ENCODE results near the gene EHD4. TPM values are rescaled to one million over a fixed set of nuclear protein-coding genes. Genes with fewer than 3 reads are reported as not detected.
A peak's percentile ranks its signal among the peaks of the same experiment; 100 is the strongest.

EHD4 gene
- total RNA-seq, 1 donor from 2014 or later: 17.2 TPM

- Mint-ChIP-seq H3K9me3 (ENCODE audit: low read depth) (no peaks in the 10 kb centered on the region), H3K4me3 (ENCODE audit: low read depth) (no peak overlapping the region), H3K27me3 (no peaks in the 10 kb centered on the region), H3K27ac (no peak overlapping the region), H3K36me3 (ENCODE audit: insufficient read depth) (no peaks in the 10 kb centered on the region), H3K4me1 (ENCODE audit: low read depth) (peaks cover 19% of the 10 kb centered on the region)
- TF ChIP-seq, protein P1, sequence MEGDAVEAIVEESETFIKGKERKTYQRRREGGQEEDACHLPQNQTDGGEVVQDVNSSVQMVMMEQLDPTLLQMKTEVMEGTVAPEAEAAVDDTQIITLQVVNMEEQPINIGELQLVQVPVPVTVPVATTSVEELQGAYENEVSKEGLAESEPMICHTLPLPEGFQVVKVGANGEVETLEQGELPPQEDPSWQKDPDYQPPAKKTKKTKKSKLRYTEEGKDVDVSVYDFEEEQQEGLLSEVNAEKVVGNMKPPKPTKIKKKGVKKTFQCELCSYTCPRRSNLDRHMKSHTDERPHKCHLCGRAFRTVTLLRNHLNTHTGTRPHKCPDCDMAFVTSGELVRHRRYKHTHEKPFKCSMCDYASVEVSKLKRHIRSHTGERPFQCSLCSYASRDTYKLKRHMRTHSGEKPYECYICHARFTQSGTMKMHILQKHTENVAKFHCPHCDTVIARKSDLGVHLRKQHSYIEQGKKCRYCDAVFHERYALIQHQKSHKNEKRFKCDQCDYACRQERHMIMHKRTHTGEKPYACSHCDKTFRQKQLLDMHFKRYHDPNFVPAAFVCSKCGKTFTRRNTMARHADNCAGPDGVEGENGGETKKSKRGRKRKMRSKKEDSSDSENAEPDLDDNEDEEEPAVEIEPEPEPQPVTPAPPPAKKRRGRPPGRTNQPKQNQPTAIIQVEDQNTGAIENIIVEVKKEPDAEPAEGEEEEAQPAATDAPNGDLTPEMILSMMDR (IDR thresholded peaks at IDR 0.05; ENCODE audit: unreplicated experiment): no peak
- no peak for DNase-seq (ENCODE audit: low spot score, unreplicated experiment)
Observed at GRCh38 chr15:41968701-41969100, 3.7 kb downstream of the EHD4 start.

- no peak for DNase-seq (ENCODE audit: low spot score, unreplicated experiment)
- Mint-ChIP-seq H3K36me3 (ENCODE audit: insufficient read depth) (peaks cover 2% of the 10 kb centered on the region), H3K4me3 (ENCODE audit: low read depth) (no peak overlapping the region), H3K27me3 (no peaks in the 10 kb centered on the region), H3K9me3 (ENCODE audit: low read depth) (no peaks in the 10 kb centered on the region), H3K27ac (peak overlapping the region; percentile 66), H3K4me1 (ENCODE audit: low read depth) (peaks cover 17% of the 10 kb centered on the region)
- TF ChIP-seq, protein P1 (IDR thresholded peaks at IDR 0.05; ENCODE audit: unreplicated experiment): no peak
Observed at GRCh38 chr15:41967506-41968206, 4.7 kb downstream of the EHD4 start.

- DNase-seq (ENCODE audit: low spot score, unreplicated experiment): no peak
- Mint-ChIP-seq H3K4me1 (ENCODE audit: low read depth) (peaks cover 15% of the 10 kb centered on the region), H3K4me3 (ENCODE audit: low read depth) (no peak overlapping the region), H3K27me3 (no peaks in the 10 kb centered on the region), H3K36me3 (ENCODE audit: insufficient read depth) (peaks cover 6% of the 10 kb centered on the region), H3K27ac (peak overlapping the region; percentile 74), H3K9me3 (ENCODE audit: low read depth) (peaks cover 3% of the 10 kb centered on the region)
- TF ChIP-seq, protein P1 (IDR thresholded peaks at IDR 0.05; ENCODE audit: unreplicated experiment): no peak
Observed at GRCh38 chr15:41966920-41967465, 5.4 kb downstream of the EHD4 start.

DNA sequence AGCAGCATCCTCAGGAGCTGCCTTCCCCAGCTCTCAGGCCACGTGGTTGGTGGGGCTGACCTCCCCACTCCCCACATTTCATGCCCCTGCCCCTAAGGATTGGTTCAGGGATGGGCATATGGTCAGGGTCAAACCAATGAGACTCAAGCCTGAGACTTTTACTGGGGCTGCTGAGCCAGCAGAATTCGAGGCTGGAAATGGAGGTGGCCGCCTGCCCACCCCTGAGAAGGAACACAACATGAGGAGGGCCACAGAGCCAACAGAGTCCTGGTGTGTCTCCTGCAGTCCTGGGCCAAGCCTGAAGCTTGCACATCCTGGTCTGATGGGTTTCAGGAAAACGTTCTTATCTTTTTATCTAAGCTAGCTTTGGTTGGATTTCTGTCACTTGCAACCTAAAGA is 5.9 kb downstream of the EHD4 start:
- Mint-ChIP-seq H3K9me3 (ENCODE audit: low read depth) (peaks cover 6% of the 10 kb centered on the region), H3K27me3 (no peaks in the 10 kb centered on the region), H3K27ac (no peak overlapping the region), H3K36me3 (ENCODE audit: insufficient read depth) (peaks cover 9% of the 10 kb centered on the region), H3K4me1 (ENCODE audit: low read depth) (peaks cover 15% of the 10 kb centered on the region), H3K4me3 (ENCODE audit: low read depth) (no peak overlapping the region)
- DNase-seq (ENCODE audit: low spot score, unreplicated experiment): no peak
- TF ChIP-seq, protein P1 (IDR thresholded peaks at IDR 0.05; ENCODE audit: unreplicated experiment): no peak

- DNase-seq (ENCODE audit: low spot score, unreplicated experiment): no peak
- TF ChIP-seq, protein P1 (IDR thresholded peaks at IDR 0.05; ENCODE audit: unreplicated experiment): no peak
- H3K9me3 Mint-ChIP-seq (ENCODE audit: low read depth): peaks cover 9% of the 10 kb centered on the region
- peaks cover 13% of the 10 kb centered on the region for H3K4me1 Mint-ChIP-seq (ENCODE audit: low read depth)
- no peaks in the 10 kb centered on the region for H3K27me3 Mint-ChIP-seq
- H3K4me3 Mint-ChIP-seq (ENCODE audit: low read depth): no peak overlapping the region
- H3K27ac Mint-ChIP-seq: no peak overlapping the region
- H3K36me3 Mint-ChIP-seq (ENCODE audit: insufficient read depth): peaks cover 11% of the 10 kb centered on the region
Observed at GRCh38 chr15:41965441-41966413, 6.6 kb downstream of the EHD4 start.

Measured in progenitor cell of endocrine pancreas (in vitro differentiated cells).